ENCODE data around the gene WSCD2.

The WSCD2 gene

GRCh38 chr12:108129017-108129812, at the start of gene WSCD2:
TSS of gene WSCD2 (plus strand) at chr12:108129288. CDS start at chr12:108195833, 66,545 bp downstream.
- Histone ChIP-seq H3K9me3 (ENCODE audit: low read depth, low read length) (no peaks in the 10 kb centered on the region), H3K36me3 (ENCODE audit: insufficient read depth, low read length) (no peaks in the 10 kb centered on the region), H3K27ac (no peak within 1 kb of the TSS), H3K9ac (ENCODE audit: insufficient read length) (no peak within 1 kb of the TSS), H3K4me3 (no peak within 1 kb of the TSS)
- DNase-seq (ENCODE audit: low read depth, low spot score) = no peak
- TF ChIP-seq EZH2 (IDR thresholded peaks at IDR 0.05) (no peak), FOXP2 (optimal IDR thresholded peaks at IDR 0.05; ENCODE audit: control extremely low read depth, extremely low read length, insufficient read depth) (no peak), POLR2AphosphoS5 (IDR thresholded peaks at IDR 0.05; ENCODE audit: borderline replicate concordance, low read depth, low read length) (no peak)

- H3K36me3 ChIP-seq (ENCODE audit: insufficient read depth, low read length) = no peaks in the 10 kb centered on the region
- no peak for DNase-seq (ENCODE audit: low read depth, low spot score)
- H3K27ac ChIP-seq = no peak overlapping the region
- H3K9ac ChIP-seq (ENCODE audit: insufficient read length) = no peak overlapping the region
- H3K4me3 ChIP-seq = no peak overlapping the region
- TF ChIP-seq EZH2 (IDR thresholded peaks at IDR 0.05) (no peak), FOXP2 (optimal IDR thresholded peaks at IDR 0.05; ENCODE audit: control extremely low read depth, extremely low read length, insufficient read depth) (no peak), POLR2AphosphoS5 (IDR thresholded peaks at IDR 0.05; ENCODE audit: borderline replicate concordance, low read depth, low read length) (no peak)
- no peaks in the 10 kb centered on the region for H3K9me3 ChIP-seq (ENCODE audit: low read depth, low read length)
Observed at GRCh38 chr12:108079721-108080120, 49.4 kb upstream of the WSCD2 start.

GRCh38 chr12:108080363-108080762, 48.7 kb upstream of the WSCD2 start:
- DNase-seq (ENCODE audit: low read depth, low spot score) = no peak

GRCh38 chr12:108082485-108082884, 46.6 kb upstream of the WSCD2 start:
- no peak for TF ChIP-seq POLR2AphosphoS5 (IDR thresholded peaks at IDR 0.05; ENCODE audit: borderline replicate concordance, low read depth, low read length)
- TF ChIP-seq FOXP2 (optimal IDR thresholded peaks at IDR 0.05; ENCODE audit: control extremely low read depth, extremely low read length, insufficient read depth) = no peak
- TF ChIP-seq EZH2 (IDR thresholded peaks at IDR 0.05) = no peak
- Histone ChIP-seq H3K4me3 (no peak overlapping the region), H3K9ac (ENCODE audit: insufficient read length) (no peak overlapping the region), H3K9me3 (ENCODE audit: low read depth, low read length) (no peaks in the 10 kb centered on the region), H3K36me3 (ENCODE audit: insufficient read depth, low read length) (no peaks in the 10 kb centered on the region), H3K27ac (no peak overlapping the region)
- DNase-seq (ENCODE audit: low read depth, low spot score) = no peak

More at GRCh38 chr12:108080363-108080762, 48.7 kb upstream of the WSCD2 start:
- no peaks in the 10 kb centered on the region for H3K36me3 ChIP-seq (ENCODE audit: insufficient read depth, low read length)
- H3K4me3 ChIP-seq = no peak overlapping the region
- TF ChIP-seq EZH2 (IDR thresholded peaks at IDR 0.05) (no peak), POLR2AphosphoS5 (IDR thresholded peaks at IDR 0.05; ENCODE audit: borderline replicate concordance, low read depth, low read length) (no peak), FOXP2 (optimal IDR thresholded peaks at IDR 0.05; ENCODE audit: control extremely low read depth, extremely low read length, insufficient read depth) (no peak)
- no peak overlapping the region for H3K27ac ChIP-seq
- no peaks in the 10 kb centered on the region for H3K9me3 ChIP-seq (ENCODE audit: low read depth, low read length)
- H3K9ac ChIP-seq (ENCODE audit: insufficient read length) = no peak overlapping the region

- TF ChIP-seq POLR2AphosphoS5 (IDR thresholded peaks at IDR 0.05; ENCODE audit: borderline replicate concordance, low read depth, low read length) (no peak), FOXP2 (optimal IDR thresholded peaks at IDR 0.05; ENCODE audit: control extremely low read depth, extremely low read length, insufficient read depth) (no peak), EZH2 (IDR thresholded peaks at IDR 0.05) (no peak)
- no peak overlapping the region for H3K4me3 ChIP-seq
- no peaks in the 10 kb centered on the region for H3K9me3 ChIP-seq (ENCODE audit: low read depth, low read length)
- H3K36me3 ChIP-seq (ENCODE audit: insufficient read depth, low read length) = no peaks in the 10 kb centered on the region
- H3K27ac ChIP-seq = no peak overlapping the region
- no peak for DNase-seq (ENCODE audit: low read depth, low spot score)
- H3K9ac ChIP-seq (ENCODE audit: insufficient read length) = no peak overlapping the region
Observed at GRCh38 chr12:108087900-108088299, 41.2 kb upstream of the WSCD2 start.

GRCh38 chr12:108090107-108090899, 38.8 kb upstream of the WSCD2 start:
- TF ChIP-seq EZH2 (IDR thresholded peaks at IDR 0.05) (no peak), POLR2AphosphoS5 (IDR thresholded peaks at IDR 0.05; ENCODE audit: borderline replicate concordance, low read depth, low read length) (no peak), FOXP2 (optimal IDR thresholded peaks at IDR 0.05; ENCODE audit: control extremely low read depth, extremely low read length, insufficient read depth) (no peak)
- H3K27ac ChIP-seq = no peak overlapping the region
- no peaks in the 10 kb centered on the region for H3K9me3 ChIP-seq (ENCODE audit: low read depth, low read length)
- H3K4me3 ChIP-seq = no peak overlapping the region
- H3K36me3 ChIP-seq (ENCODE audit: insufficient read depth, low read length) = no peaks in the 10 kb centered on the region
- H3K9ac ChIP-seq (ENCODE audit: insufficient read length) = no peak overlapping the region
- no peak for DNase-seq (ENCODE audit: low read depth, low spot score)

GRCh38 chr12:108090932-108091678, 38.0 kb upstream of the WSCD2 start:
- Histone ChIP-seq H3K9me3 (ENCODE audit: low read depth, low read length) (no peaks in the 10 kb centered on the region), H3K4me3 (no peak overlapping the region), H3K36me3 (ENCODE audit: insufficient read depth, low read length) (no peaks in the 10 kb centered on the region), H3K27ac (no peak overlapping the region), H3K9ac (ENCODE audit: insufficient read length) (no peak overlapping the region)
- TF ChIP-seq FOXP2 (optimal IDR thresholded peaks at IDR 0.05; ENCODE audit: control extremely low read depth, extremely low read length, insufficient read depth) (no peak), POLR2AphosphoS5 (IDR thresholded peaks at IDR 0.05; ENCODE audit: borderline replicate concordance, low read depth, low read length) (no peak), EZH2 (IDR thresholded peaks at IDR 0.05) (no peak)
- no peak for DNase-seq (ENCODE audit: low read depth, low spot score)

GRCh38 chr12:108091679-108092051, 37.4 kb upstream of the WSCD2 start:
- no peaks in the 10 kb centered on the region for H3K9me3 ChIP-seq (ENCODE audit: low read depth, low read length)
- no peak for DNase-seq (ENCODE audit: low read depth, low spot score)
- H3K27ac ChIP-seq = no peak overlapping the region
- no peaks in the 10 kb centered on the region for H3K36me3 ChIP-seq (ENCODE audit: insufficient read depth, low read length)
- no peak overlapping the region for H3K4me3 ChIP-seq
- no peak overlapping the region for H3K9ac ChIP-seq (ENCODE audit: insufficient read length)
- no peak for TF ChIP-seq EZH2 (IDR thresholded peaks at IDR 0.05)
- no peak for TF ChIP-seq POLR2AphosphoS5 (IDR thresholded peaks at IDR 0.05; ENCODE audit: borderline replicate concordance, low read depth, low read length)
- TF ChIP-seq FOXP2 (optimal IDR thresholded peaks at IDR 0.05; ENCODE audit: control extremely low read depth, extremely low read length, insufficient read depth) = no peak
